SH-SY5Y (cell line): Measurements from ENCODE around the gene ICOS.

ENCODE experiments used
- GATA2 ChIP-seq: IDR thresholded peaks from 2 replicates; pipeline ENCODE4 v1.6.1; 2011; ENCODE audit warnings: mild to moderate bottlenecking, low read depth, low read length
- GATA3 ChIP-seq: IDR thresholded peaks from 2 replicates; pipeline ENCODE4 v1.6.1; 2011; ENCODE audit warnings: low read depth, mild to moderate bottlenecking, low read length, moderate library complexity

ICOS gene

DNA sequence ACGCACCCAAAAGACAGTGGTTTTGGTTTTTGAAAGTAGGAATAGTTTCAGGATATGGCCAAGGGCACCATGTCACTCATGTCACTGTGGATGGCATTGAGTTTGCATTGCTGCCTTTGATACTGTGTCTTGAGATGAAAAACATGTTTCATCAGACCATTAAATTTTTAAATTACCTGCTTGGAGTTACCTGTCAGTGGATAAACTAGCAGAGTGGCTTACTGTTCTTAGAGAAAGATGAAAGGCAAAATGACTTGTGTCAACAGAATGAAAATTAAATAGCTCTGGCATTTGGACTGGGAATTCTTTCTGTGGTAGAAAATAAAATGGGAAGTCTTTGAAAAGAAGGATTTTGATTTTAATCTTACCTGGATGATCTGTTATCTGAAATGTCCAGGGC is 386 bp downstream of the ICOS start:
- no peak for TF ChIP-seq GATA3
- no peak for TF ChIP-seq GATA2

DNA sequence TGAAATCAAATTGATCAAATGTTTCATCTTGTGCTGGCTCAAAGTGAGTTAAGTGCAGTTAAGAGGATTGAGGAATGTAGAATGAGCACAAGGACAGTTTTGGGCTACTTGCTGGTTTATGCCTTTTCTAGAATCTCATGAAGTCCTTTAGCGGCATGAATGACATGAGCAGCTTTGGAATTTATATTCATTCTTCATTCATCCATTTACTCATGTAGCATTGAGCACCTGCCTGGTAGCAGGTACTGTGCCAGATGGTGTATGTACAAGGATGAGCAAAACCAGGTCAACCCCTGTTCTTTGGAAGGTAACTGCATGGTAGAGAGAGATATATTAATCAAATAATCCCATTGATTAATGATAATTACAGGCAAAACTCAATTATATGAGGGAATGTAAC is 1.2 kb downstream of the ICOS start:
- TF ChIP-seq GATA3 = no peak
- no peak for TF ChIP-seq GATA2

DNA sequence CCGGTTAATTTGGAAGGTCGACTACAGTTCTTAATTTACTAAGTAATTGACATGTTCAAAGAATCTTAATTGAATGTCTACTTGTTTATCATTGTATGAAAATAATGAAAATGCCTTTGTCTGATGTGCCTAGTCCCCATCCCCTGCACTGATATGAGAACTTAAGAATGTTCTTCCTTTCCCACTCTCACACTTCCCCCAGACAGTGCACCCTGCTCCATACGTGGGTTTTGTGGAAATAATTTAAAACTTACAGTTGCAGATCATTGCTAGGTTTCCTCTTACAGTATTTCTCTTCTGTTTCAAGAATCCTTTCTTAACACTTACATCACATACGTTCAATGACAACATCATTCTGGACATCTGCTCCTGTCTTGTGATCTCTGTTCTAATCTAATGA is 3.5 kb downstream of the ICOS start:
- no peak for TF ChIP-seq GATA2
- no peak for TF ChIP-seq GATA3

DNA sequence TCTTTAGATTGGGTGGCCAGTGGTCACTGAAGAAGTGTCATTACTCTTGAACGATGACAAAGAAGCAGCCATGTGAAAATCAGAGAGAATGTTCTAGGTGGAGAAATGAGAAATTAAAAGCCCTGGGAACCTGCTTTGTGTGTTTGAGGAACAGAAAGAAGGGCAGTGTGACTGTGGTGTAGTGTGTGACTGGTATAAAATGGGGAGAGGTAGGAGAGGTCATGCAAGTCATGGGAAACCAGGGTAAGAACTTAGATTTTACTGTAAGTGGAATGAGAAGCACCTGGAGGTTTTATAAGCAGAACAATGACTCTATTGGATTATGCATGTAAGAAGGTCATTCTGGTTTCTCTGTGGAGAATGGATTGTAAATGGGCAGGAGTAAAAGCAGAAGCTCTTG is 12.2 kb downstream of the ICOS start:
- TF ChIP-seq GATA3 (no peak), GATA2 (no peak)

DNA sequence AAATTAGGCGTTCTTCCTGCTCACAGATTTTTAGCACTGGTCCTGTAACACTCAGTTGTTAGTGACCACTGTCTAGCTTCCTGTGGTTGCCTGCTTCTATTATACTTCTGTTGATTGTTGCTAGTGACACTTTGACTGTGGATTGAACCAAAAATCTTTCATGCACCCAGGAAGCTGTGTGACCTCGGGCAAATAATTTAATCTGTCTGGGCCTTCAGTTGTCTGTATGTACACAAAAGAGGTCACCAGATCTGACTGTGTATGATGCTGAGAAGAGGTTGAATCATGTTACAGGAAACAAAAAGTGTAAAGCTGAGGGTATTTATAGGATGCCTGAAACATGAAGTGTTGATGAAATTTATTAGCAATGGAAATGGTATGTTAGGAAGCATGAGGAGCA is 12.7 kb downstream of the ICOS start:
- TF ChIP-seq GATA3 (no peak), GATA2 (no peak)

DNA sequence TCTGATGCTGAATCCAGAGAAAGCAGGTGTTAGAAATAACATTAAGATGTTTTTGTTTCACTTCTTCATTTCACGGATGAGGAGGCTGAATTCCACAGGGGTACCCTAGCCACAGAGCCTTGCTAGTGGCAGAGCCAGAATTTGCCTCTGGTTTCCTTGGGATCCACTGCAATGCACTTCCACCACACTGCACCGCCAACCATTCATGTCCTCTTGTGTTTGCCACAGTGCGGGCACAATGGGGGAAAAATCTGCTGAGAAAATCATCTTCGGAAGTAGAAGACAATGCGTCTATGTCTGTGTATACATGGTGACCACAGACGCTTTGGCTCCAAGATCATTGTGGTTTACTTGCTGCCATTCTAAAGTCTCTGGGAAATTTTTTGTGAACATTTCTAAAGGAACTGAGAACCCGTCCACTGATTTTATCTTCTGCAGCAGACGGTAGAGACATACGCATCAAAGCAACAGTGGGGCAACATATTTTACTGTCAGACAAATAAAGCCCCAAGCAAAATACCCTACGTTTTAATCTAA is 14.9 kb downstream of the ICOS start:
- no peak for TF ChIP-seq GATA3
- TF ChIP-seq GATA2 = no peak

DNA sequence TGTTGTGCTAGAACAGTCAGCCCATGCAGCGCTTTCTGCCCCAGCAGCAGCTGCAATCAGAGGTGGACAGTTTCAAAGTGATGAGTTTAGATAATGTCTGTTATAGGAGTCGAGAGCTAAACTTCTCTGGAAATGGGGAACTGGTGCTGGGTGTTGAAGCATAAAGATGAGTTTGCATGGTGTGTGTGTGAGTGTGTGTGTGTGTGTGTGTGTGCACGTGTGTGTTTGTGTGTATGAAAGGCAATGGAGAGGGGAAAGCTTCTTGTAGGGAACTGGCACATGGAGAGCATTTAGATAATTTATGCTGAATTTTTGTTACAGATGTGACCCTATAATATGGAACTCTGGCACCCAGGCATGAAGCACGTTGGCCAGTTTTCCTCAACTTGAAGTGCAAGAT is 22.7 kb downstream of the ICOS start:
- TF ChIP-seq GATA3 (no peak), GATA2 (no peak)

DNA sequence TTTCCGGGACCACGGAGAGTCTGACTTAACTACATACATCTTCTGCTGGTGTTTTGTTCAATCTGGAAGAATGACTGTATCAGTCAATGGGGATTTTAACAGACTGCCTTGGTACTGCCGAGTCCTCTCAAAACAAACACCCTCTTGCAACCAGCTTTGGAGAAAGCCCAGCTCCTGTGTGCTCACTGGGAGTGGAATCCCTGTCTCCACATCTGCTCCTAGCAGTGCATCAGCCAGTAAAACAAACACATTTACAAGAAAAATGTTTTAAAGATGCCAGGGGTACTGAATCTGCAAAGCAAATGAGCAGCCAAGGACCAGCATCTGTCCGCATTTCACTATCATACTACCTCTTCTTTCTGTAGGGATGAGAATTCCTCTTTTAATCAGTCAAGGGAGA is 23.1 kb downstream of the ICOS start:
- TF ChIP-seq GATA3 = no peak
- TF ChIP-seq GATA2 = no peak

DNA sequence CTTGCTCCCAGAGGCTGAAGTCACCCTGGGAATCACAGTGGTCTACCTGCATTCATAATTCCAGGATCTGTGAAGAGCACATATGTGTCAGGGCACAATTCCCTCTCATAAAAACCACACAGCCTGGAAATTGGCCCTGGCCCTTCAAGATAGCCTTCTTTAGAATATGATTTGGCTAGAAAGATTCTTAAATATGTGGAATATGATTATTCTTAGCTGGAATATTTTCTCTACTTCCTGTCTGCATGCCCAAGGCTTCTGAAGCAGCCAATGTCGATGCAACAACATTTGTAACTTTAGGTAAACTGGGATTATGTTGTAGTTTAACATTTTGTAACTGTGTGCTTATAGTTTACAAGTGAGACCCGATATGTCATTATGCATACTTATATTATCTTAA is 24.2 kb downstream of the ICOS start:
- TF ChIP-seq GATA3 = no peak

DNA sequence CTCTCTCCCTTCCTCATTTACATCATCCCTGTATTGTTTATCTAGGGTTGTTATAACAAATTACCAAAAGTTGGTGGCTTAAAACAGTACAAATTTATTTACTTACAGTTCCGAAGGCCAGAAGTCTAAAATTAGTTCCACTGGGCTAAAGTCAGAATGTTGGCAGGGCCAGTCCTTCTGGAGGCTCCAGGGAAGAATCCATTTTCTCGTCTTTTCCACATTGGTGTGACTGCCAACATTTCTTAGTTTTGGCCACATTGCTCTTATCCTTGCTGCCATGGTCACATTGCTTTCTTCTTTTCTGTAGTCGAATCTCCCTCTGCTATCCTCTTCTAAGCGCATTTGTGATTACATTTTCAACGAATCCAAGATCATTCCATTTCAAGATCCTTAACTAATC is 34.7 kb downstream of the ICOS start:
- TF ChIP-seq GATA3 (no peak), GATA2 (no peak)

DNA sequence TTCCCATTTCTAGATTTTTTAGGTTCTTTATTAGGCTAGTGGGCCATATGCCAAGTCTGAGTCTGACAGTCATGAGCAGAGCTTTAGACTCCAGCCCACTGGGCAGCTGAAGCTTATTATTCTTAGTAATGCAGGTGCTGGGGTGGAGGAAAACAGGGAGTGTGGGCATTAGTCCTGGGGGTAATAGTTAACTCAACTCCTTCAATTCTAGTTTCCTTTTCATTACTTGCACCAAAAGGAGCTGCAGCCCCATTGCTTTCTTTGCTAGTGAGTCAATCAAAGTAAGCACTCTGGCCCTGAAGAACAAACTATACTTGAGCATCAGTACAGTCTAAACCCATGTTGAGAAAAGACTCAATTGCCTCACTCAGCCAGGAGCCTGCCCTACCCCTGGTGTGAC is 35.5 kb downstream of the ICOS start:
- no peak for TF ChIP-seq GATA3
- TF ChIP-seq GATA2 = no peak

DNA sequence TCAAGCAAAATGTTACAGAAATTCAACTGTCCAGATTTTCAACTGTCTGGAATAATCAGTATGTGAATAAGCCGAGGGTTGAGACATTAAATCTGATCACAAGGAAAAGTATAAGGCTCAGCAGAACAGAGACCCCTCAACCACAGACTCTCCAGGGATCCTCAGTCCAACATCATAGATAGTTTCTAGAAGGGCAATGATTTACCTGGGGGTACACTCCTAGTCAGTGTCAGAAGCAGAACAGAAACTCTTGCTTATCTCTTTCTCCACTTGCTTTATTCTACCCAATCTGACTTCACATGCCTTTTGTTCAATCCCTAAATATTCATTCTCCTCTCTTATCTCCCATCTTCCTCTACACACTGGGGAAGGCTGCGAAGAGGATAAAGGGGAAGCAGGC is 36.4 kb downstream of the ICOS start:
- no peak for TF ChIP-seq GATA2
- TF ChIP-seq GATA3 = no peak

DNA sequence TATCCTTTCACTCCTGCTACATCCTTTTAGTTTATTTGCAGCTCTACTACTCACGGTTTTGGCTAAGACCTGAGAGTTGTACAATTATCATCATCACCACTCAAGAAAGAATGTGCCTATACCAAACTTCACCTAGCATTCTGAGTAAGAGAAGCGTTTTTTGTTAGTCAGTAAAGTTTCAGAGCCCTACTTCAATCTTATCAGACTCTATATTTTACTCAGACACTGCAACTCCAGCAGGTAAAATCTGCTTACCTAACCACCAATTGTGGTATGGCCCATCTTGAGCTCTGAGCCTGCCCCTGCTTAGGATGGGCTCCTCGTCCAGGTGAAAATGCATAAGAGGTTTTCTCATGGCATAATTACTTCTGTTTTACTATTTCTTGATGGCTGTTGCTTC is 37.1 kb downstream of the ICOS start:
- TF ChIP-seq GATA3 (no peak), GATA2 (no peak)

DNA sequence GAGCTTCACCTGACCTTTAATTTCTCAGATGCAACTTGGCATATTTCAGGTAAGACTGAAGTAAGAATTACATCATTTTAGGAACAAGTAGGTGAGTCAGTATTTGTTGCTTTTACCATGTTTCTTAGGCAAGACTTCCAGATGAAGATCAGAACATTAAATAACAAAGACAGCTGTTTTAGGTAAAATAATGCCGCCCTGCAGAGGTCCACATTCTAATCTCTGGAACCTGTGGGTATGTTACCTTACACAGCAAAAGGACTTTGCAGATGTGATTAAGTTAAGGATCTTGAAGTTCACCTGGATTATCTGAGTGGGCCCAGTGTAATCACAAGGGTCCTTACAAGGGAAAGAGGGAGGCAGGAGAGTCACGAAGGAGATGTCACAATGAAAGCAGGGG is 39.3 kb downstream of the ICOS start:
- TF ChIP-seq GATA3 (no peak), GATA2 (no peak)

DNA sequence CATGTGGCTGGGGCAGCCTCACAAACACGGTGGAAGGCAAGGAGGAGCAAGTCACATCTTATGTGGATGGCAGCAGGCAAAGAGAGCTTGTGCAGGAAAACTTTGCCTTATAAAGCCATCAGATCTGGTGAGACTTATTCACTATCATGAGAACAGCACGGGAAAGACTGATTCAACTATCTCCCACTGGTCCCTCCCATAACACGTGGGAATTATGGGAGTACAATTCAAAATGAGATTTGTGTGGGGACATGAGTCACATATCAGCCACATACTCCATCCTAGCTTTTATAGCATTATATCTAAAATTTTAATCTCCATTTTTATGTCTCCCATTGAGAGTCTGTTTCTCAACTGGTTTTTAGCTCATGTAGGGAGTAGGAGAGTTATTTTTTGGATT is 45.7 kb downstream of the ICOS start:
- TF ChIP-seq GATA2 (no peak), GATA3 (no peak)

DNA sequence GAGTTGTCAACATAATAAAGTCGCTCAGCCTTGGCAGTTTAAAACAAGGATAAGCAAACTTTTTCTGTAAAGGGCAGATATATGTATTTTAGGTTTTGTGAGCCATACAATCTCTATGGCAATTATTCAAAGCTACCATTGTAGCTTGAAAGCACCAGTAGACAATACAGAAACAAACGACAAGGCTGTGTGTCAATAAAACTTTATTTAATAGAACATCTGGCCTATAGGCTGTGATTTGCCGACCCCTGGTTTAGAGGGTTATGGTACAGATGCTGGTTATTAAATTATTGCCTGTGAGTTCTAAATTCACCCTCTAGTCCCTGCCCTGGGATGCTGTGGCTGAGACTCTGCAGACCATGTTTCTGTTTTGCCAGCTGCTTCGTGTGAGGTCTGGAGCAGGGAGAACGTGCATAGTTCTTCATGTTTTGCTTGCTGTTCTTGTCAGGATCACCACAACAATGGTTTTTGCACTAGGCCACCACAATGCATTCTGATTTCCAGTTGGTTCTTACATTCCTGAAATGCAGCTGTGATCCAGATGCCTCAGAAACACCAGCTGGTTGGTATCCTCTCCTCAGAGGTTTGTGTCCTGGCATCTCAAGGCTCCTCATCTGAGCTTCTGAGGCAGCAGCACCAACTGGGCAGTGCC is 46.6 kb downstream of the ICOS start:
- TF ChIP-seq GATA2 (no peak), GATA3 (no peak)
